HepG2 (cell line): ENCODE data around the gene GLYATL3. TPM values are rescaled to one million over a fixed set of nuclear protein-coding genes. Genes with fewer than 3 reads are reported as not detected.

Experiments
- ATAC-seq: fragments of 200-7000 bp; cut with Tn5 transposase; 3 replicates; pipeline ENCODE4 v1.9.1; 2020; ENCODE audit warnings: mild to moderate bottlenecking, moderate library complexity
- BruUV-seq: library from RNA; stranded (reverse); fragments of 400-500 nt; replicated peaks from 2 replicates; lab custom pipeline; 2021; lab: Mats Ljungman, UMichigan
- CTCF ChIA-PET: fragments of 300-600 bp; formaldehyde crosslinking; extraction: SDS; loops from one replicate; lab custom pipeline; 2021; ENCODE audit warnings: low total read pairs, inconsistent platforms, low intra/inter-chr PET ratio; lab: Yijun Ruan, JAX
- POLR2A ChIA-PET: fragments of 350-600 bp; sonication (Branson Sonifier 250); formaldehyde crosslinking; loops from one replicate; lab custom pipeline; 2020; ENCODE audit warnings: antibody characterized with exemption, inconsistent platforms; lab: Yijun Ruan, JAX
- DNase-seq: peaks from one replicate; pipeline ENCODE4 v3.0.0-alpha.2; 2015; ENCODE audit warnings: low spot score
- FAIRE-seq: peaks from 3 replicates; lab custom pipeline; 2011; peaks lifted over from hg19 to GRCh38; lab: Jason Lieb, UNC
- H2AFZ ChIP-seq: one replicate; pipeline ENCODE4 v1.6.1; 2011; ENCODE audit warnings: low read length, inconsistent platforms
- H3K27ac ChIP-seq: fragments of 300-600 bp; 3 replicates; pipeline ENCODE4 v1.8.0; 2011; ENCODE audit warnings: mixed run types, mild to moderate bottlenecking, mixed read lengths, low read length, inconsistent platforms; ENCODE audit not compliant: insufficient read depth; ENCODE audit errors: extremely low read length
- H3K27me3 ChIP-seq, 2 experiments: fragments of 200-600 bp in 1 of 2; 2 replicates in 1 of 2; 3 replicates in 1 of 2; pipeline versions ENCODE4 v1.6.0 to v1.8.0; 2011; ENCODE audit warnings: low read length in 2 of 2, mild to moderate bottlenecking in 2 of 2, moderate library complexity in 2 of 2, inconsistent platforms in 1 of 2; ENCODE audit not compliant: insufficient read depth in 2 of 2, control insufficient read depth in 1 of 2
- H3K36me3 ChIP-seq, 2 experiments: fragments of 200-600 bp in 1 of 2; replicated peaks in 1 of 2; 2 replicates in 1 of 2; 3 replicates in 1 of 2; pipeline versions ENCODE4 v1.5.1 to v1.8.0; 2011; ENCODE audit warnings: low read length in 2 of 2, inconsistent platforms in 1 of 2; ENCODE audit not compliant: insufficient read depth in 2 of 2, control insufficient read depth in 1 of 2
- H3K4me1 ChIP-seq: 2 replicates; pipeline ENCODE4 v1.5.1; 2012; ENCODE audit warnings: low read length, inconsistent platforms; ENCODE audit not compliant: insufficient read depth
- H3K4me2 ChIP-seq: 2 replicates; pipeline ENCODE4 v1.6.0; 2011; ENCODE audit warnings: low read depth, low read length, inconsistent platforms
- H3K4me3 ChIP-seq, 3 experiments: fragments of 200-600 bp in 1 of 3; sonication (generic), shearing (Covaris generic) in 1 of 3; replicated peaks in 1 of 3; 2 replicates each; pipeline ENCODE4 v1.5.1; 2011 to 2016; ENCODE audit warnings: low read length in 3 of 3, inconsistent platforms in 2 of 3, low read depth in 2 of 3, mild to moderate bottlenecking in 2 of 3, control low read depth in 1 of 3, mixed read lengths in 1 of 3; ENCODE audit not compliant: insufficient read depth in 1 of 3
- H3K79me2 ChIP-seq: one replicate; pipeline ENCODE4 v1.6.1; 2011; ENCODE audit warnings: low read length, inconsistent platforms; ENCODE audit not compliant: insufficient read depth
- H3K9ac ChIP-seq: 2 replicates; pipeline ENCODE4 v1.6.0; 2011; ENCODE audit warnings: mild to moderate bottlenecking, low read depth, low read length, inconsistent platforms; ENCODE audit not compliant: insufficient read depth
- H3K9me3 ChIP-seq: 2 replicates; pipeline ENCODE4 v1.5.1; 2012; ENCODE audit warnings: mild to moderate bottlenecking, low read length
- H4K20me1 ChIP-seq: 2 replicates; pipeline ENCODE4 v1.6.0; 2011; ENCODE audit warnings: inconsistent platforms, mild to moderate bottlenecking, low read length, moderate library complexity; ENCODE audit not compliant: insufficient read depth
- DDIT3 ChIP-seq: sonication (generic); formaldehyde crosslinking; IDR thresholded peaks from 2 replicates; pipeline ENCODE4 v1.4.0; 2020; ENCODE audit warnings: mild to moderate bottlenecking, missing genetic modification reagents
- DPF2 ChIP-seq: sonication (generic); formaldehyde crosslinking; IDR thresholded peaks from 2 replicates; pipeline ENCODE4 v1.4.0; 2020; ENCODE audit warnings: mild to moderate bottlenecking, low read depth, missing genetic modification reagents, borderline replicate concordance
- MAF1 ChIP-seq: sonication (generic); formaldehyde crosslinking; IDR thresholded peaks from 2 replicates; pipeline ENCODE4 v1.5.0; 2020; ENCODE audit warnings: missing genetic modification reagents, borderline replicate concordance
- RFXAP ChIP-seq: sonication (generic); formaldehyde crosslinking; IDR thresholded peaks from 2 replicates; pipeline ENCODE4 v1.4.0; 2020; ENCODE audit warnings: missing genetic modification reagents, borderline replicate concordance
- SP1 ChIP-seq, 2 experiments: fragments of 450-650 bp in 1 of 2; sonication (generic) in 1 of 2; formaldehyde crosslinking in 1 of 2; IDR thresholded peaks; 2 replicates each; pipeline versions ENCODE4 v1.4.0 to v1.6.1; 2016 to 2020; ENCODE audit warnings: missing genetic modification reagents in 1 of 2
- ZBTB33 ChIP-seq: sonication (generic); formaldehyde crosslinking; IDR thresholded peaks from 2 replicates; pipeline ENCODE4 v1.4.0; 2020; ENCODE audit warnings: missing genetic modification reagents
- ZBTB40 ChIP-seq, 2 experiments: fragments of 450-650 bp in 1 of 2; sonication (generic) in 1 of 2; formaldehyde crosslinking in 1 of 2; IDR thresholded peaks; 2 replicates each; pipeline versions ENCODE4 v1.6.1 to v1.8.0; 2016 to 2022; ENCODE audit warnings: antibody characterized with exemption in 1 of 2, mild to moderate bottlenecking in 1 of 2, missing genetic modification reagents in 1 of 2
- ZNF12 ChIP-seq: sonication (generic); formaldehyde crosslinking; IDR thresholded peaks from 2 replicates; pipeline ENCODE4 v1.5.0; 2020; ENCODE audit warnings: missing genetic modification reagents
- ZNF20 ChIP-seq: sonication (generic); formaldehyde crosslinking; IDR thresholded peaks from 2 replicates; pipeline ENCODE4 v1.4.0; 2020; ENCODE audit warnings: mild to moderate bottlenecking, moderate library complexity, missing genetic modification reagents
- ZNF605 ChIP-seq: sonication (generic); formaldehyde crosslinking; IDR thresholded peaks from 2 replicates; pipeline ENCODE4 v1.8.0; 2022; ENCODE audit warnings: mild to moderate bottlenecking, missing genetic modification reagents
- WGBS: methylation state at CpG from one replicate; pipeline ENCODE4 v1.1.6; 2017; ENCODE audit warnings: low lambda C conversion rate; 5-methylcytosine and 5-hydroxymethylcytosine counted together
- in situ Hi-C: cut with HindIII; loops from 2 replicates; pipeline ENCODE4 v1.10.0; 2017; ENCODE audit warnings: low pct_unique_long_range_greater_than_20kb; ENCODE audit not compliant: extremely low pct_ligation_motif_present
- intact Hi-C: fragments of 100-400 bp; cut with micrococcal nuclease; formaldehyde crosslinking; loops from one replicate; pipeline ENCODE4 v1.10.0; 2022; ENCODE audit not compliant: unreplicated experiment
- polyA plus RNA-seq, 8 experiments: library from polyadenylated mRNA; depleted of rRNA in 3 of 8; stranded (reverse) in 7 of 8; unstranded in 1 of 8; fragments of >200 nt; fragmentation: Illumina TruSeq in 4 of 8; extraction: Trizol in 4 of 8; gene quantifications; 2 replicates each; pipeline versions ENCODE4 v1.2.1 to v1.2.3, GENCODE V29; 2011 to 2016; ENCODE audit warnings: low read depth in 4 of 8, missing spikeins in 1 of 8, mixed read lengths in 1 of 8; ENCODE audit not compliant: insufficient read depth in 1 of 8
- total RNA-seq, 5 experiments: library from RNA; depleted of rRNA; stranded (reverse); fragments of >200 nt; fragmentation: Illumina TruSeq; extraction: Trizol; gene quantifications; 2 replicates each; pipeline ENCODE4 v1.2.3, GENCODE V29; 2016; ENCODE audit warnings: low read depth in 1 of 5
- TF ChIP-seq, protein P1 (sequence below): conservative IDR thresholded peaks from 2 replicates; pipeline ENCODE4 v1.6.1; 2018; ENCODE audit warnings: missing genetic modification reagents

The GLYATL3 gene
- total and polyA plus RNA-seq, 2 of the 13 experiments (the other 11 are each of a cell fraction or from before 2014, with no cell fraction given): 0.05 TPM; not detected in 1

DNA sequence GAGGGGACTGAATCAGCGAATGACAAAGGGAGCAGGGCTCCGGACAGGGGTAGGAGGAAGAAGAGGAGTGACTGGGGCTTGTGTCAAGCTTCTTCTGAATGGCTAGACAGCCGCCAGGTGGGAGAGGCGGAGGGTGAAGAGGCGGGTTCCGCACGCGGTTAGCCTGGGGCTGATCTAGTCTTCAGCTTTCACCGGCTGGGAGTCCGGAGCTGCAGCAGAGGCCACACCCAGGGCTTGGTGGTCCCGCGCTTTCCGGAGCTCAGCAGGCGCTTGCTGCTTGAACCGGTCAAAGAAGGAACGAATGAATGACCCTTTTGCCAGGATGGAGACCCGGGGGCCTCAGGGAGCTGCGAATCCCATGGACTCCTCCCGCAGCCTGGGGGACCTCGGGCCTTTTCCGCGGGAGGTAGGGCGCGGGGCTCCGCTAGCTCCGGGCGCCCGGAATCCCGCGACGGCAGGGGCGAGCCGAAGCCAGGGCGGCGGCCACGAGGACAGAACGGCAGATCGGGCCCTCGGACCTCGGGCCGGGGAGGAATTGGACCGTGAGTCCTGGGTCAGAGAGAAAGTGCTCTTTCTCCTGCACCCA, 50.9 kb downstream of the GLYATL3 start, which contains the start of gene C6orf141:
TSS of gene C6orf141 (plus strand) at position 177 of the 586 bp plus-strand sequence. CDS start at position 302, 125 bp downstream.
- no TSS peak for BruUV-seq
- Histone ChIP-seq H3K9me3 (no peaks in the 10 kb centered on the region), H3K4me2 (peak within 1 kb of the TSS; percentile 77), H3K27me3 (peaks cover 4 to 22% of the 10 kb centered on the region in 2 experiments; a peak in 4 of 5 replicates), H3K4me3 (peak within 1 kb of the TSS; percentile 17 to 37 (median 32); a peak in 3 of 6 replicates), H3K9ac (no peak within 1 kb of the TSS), H3K4me1 (peaks cover 28% of the 10 kb centered on the region), H4K20me1 (no peaks in the 10 kb centered on the region), H2AFZ (peak within 1 kb of the TSS; percentile 0), H3K36me3 (no peaks in the 10 kb centered on the region), H3K79me2 (no peaks in the 10 kb centered on the region), H3K27ac (no peak within 1 kb of the TSS)
- CTCF ChIA-PET: no interaction called here
- POLR2A ChIA-PET: no interaction called here
- DNase-seq (no peak), ATAC-seq (peak; percentile 38), FAIRE-seq (no peak)
- 78% methylated on average over 42 of the region's 42 CpGs for WGBS
- intact Hi-C loops: no loop called here
- in situ Hi-C loops: no loop called here
- TF ChIP-seq, protein P1, sequence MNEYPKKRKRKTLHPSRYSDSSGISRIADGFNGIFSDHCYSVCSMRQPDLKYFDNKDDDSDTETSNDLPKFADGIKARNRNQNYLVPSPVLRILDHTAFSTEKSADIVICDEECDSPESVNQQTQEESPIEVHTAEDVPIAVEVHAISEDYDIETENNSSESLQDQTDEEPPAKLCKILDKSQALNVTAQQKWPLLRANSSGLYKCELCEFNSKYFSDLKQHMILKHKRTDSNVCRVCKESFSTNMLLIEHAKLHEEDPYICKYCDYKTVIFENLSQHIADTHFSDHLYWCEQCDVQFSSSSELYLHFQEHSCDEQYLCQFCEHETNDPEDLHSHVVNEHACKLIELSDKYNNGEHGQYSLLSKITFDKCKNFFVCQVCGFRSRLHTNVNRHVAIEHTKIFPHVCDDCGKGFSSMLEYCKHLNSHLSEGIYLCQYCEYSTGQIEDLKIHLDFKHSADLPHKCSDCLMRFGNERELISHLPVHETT (CRISPR knock-in tag): no peak
- TF ChIP-seq ZNF605 (CRISPR knock-in tag) (no peak), DDIT3 (no peak), ZNF20 (CRISPR knock-in tag) (no peak), DPF2 (no peak), ZBTB40 (IDR thresholded peaks at IDR 0.05) (no peak), ZBTB40 (CRISPR knock-in tag; IDR thresholded peaks at IDR 0.05) (no peak), RFXAP (CRISPR knock-in tag) (no peak), MAF1 (CRISPR knock-in tag) (no peak), ZBTB33 (peak; percentile 33; the same call in 1 of the 2 replicates), SP1 (IDR thresholded peaks at IDR 0.05) (no peak), SP1 (CRISPR knock-in tag; IDR thresholded peaks at IDR 0.05) (no peak), ZNF12 (CRISPR knock-in tag) (no peak)
